Middle frontal gyrus (tissue), 1 donor: ENCODE data around the gene ADCY6.

Experiments used
- DNase-seq: peaks from one replicate; pipeline ENCODE4 v3.0.0-alpha.2; 2015; ENCODE audit warnings: low spot score; ENCODE audit errors: extremely low spot score

ADCY6 gene

DNA sequence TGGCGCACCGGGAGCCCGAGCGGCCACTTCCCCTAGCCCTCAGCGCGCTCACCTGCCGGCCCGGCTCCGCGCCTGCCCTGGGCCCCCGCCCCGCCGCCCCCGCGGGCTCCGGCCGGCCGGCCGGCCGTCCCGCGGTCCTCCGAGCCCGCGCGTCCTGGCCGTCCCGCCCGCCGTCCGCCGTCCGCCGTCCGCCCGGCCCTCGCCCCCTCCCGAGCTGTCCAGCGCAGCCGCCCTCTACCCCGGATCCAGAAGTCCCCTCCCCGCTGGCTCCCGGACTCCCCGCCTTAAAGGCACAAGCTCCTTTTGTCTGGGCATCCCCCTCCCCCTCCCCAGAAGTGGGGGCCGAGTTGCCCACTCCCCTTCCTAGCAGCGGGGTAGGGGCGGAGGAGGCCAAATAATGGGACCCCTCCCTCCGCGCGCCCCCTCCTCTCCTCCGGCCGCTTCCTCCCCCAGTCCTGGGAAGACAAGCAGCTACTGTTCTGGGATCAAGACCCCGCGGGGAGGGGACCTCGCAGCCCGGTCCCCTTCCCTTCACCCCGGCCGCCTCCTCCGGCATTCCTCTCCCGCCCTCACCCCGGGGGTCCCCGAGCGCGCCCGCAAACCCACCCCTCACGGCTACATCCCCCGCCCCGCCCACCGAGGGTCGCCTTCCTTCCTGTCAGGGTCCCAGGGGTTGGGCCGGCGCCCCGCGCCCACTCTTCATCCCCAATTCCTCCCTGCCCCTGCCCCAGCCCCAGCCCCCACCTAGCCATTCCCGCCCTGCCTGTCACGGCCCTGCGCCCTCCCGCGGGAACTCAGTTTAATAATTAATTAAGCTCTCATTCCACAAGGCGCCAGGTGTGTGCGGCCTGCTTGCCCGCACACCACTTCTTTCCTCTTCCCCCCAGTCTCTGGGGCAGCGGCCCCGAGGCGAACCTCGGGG lies at the start of gene ADCY6:
Gene ADCY6 (minus strand): TSS at position 236 of the 922 bp plus-strand sequence. CDS start 5,655 bp downstream, outside the sequence.
- DNase-seq, result peak; percentile 8

DNA sequence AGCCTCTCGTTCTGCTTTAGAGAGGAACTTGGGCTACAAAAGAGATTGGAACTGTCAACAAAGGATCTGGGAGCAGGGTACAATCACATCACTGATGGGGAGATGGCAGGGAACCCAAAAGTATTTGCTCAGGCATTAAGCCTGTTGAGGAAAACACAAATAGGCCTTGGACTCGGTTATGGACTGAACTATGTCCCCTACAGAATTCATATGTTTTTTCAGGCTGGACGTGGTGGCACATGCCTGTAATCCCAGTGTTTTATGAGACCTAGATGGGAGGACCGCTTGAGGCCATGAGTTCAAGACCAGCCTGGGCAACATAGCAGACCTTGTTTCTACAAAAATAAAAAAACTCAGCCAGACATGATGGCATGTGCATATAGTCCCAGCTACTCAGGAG lies 49.2 kb upstream of the ADCY6 start:
- no peak for DNase-seq

DNA sequence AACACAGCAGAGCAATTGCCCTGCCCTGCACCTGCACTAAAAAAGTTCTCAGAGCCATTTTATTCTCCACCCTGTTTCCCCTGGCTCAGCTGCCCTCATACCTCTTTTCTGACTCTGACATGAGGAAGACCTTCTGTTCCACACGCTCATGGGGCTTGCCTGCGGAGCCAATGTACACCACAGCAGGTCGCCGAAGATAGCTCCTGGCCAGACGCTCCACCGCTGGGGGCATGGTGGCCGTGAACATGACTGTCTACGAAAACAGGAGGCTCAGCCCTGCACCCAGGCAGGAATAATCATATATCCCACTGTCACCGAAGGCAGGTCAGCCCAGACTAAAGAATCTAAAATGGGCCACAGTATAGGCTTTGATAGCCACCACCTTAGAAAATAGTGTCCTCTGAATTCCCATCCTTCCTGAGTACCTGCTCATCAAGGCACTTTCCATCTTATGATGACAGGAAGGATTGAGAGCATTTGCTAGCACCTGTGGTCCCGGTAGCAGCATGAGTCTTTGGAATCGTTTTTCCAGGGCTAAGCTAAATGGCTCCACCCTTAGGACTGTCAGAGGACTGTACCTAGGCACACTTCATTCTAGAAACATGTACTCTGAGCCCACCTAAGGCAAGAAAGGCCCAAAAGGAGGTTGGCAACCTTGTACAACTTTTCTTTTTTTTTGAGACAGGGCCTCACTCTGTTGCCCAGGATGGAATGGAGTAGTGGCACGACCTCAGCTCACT lies 43.6 kb upstream of the ADCY6 start:
- DNase-seq, result no peak

DNA sequence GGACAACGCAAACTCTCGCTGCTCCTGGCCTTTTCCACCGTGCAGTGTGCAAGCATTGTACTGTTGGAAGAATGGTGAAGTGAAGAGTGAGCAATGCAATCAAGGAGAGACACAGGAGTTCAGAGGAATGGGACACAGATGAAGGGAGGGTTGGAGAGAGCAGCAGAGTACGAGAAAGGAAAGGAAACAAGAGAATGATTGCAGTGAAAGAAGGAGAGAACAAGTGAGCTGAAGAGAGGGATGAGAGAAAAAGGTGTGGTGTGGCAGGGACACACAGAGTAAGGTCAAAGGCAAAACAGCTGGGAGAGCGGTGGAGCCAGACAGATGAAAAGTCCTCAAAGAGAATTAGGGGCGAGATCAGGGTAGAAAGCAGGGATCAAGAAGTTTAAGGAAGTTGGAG lies 42.4 kb upstream of the ADCY6 start:
- no peak for DNase-seq

DNA sequence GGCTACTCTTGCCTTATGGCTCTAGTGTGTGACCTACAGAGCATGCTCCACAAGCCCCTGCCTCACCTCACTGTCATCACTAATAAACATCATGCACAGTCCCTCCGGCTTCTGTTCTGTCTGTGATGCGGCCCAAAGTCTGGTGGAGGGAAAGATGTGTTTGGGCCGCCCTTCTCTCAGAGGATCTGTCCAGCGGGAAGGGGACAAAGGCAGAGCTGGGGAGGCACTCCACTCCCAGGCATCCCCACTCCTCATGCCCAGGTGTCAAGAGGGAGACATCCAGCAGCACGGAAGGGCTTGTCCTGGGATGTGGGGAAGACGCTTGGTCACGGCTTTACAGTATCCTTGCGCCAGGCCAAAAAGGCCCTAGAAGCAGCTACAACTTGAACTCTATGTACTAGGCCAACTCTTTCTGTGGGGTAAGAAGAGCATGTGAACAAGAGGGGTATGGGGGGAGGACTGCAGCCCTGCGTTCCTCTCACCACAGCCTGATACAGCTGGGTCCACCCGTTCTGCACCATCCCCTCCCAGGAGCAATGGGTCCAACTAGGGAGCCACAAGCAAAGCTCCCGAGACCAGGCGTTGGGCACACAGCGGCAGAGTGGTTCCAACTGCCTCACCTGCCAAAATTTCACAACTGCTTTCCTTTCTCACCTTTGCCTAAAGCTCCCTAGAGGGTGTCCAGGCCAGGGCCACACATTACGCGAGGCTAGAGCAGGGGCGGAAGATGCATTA lies 40.1 kb upstream of the ADCY6 start:
- no peak for DNase-seq

DNA sequence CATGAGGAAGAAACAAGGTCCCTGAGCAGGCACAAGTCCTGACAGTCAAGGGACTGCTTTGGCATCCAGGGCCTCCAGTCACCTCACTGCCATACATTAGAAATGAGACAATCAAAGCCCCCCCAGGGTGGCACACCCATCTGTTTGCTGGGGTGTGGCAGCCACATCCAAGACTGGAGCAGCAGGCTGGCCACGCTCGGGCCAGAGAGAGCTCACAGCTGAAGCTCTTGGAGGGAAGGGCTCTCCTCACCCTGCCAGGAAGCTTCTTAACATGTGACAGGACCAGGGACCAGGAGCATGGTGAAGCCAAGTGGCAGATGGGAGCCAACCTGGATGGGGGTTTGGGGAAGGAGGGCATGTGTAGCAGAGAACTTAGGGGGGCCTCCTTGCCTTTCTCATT lies 39.4 kb upstream of the ADCY6 start:
- DNase-seq, result no peak

DNA sequence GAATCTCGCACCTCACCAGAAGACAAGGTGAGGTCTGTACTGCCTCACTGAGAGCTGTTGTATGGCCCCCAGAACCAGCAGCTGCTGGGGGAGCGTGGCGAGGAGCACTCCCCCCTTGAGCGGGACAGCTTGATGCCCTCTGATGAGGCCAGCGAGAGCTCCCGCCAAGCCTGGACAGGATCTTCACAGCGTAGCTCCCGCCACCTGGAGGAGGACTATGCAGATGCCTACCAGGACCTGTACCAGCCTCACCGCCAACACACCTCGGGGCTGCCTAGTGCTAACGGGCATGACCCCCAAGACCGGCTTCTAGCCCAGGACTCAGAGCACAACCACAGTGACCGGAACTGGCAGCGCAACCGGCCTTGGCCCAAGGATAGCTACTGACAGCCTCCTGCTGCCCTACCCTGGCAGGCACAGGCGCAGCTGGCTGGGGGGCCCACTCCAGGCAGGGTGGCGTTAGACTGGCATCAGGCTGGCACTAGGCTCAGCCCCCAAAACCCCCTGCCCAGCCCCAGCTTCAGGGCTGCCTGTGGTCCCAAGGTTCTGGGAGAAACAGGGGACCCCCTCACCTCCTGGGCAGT lies 38.7 kb upstream of the ADCY6 start:
- DNase-seq, result no peak

DNA sequence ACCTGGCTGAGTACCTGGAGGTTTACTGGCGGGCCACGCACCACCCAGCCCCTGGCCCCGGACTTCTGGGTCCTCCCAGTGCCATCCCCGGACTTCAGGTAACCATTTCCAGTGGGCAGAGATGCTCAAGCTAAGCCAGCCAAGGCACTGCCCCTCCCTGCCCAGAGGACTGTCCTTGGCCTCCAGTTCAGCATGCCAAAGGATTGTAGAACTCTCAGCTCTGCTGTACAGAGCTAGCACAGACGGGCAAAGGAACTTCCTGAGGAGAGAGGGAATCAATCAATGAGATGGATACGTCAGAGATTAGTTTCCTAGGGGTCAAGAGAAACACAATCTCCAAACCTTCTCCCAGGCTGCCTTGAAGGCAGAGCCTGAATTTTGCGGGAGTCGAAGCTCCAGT lies 38.1 kb upstream of the ADCY6 start:
- DNase-seq, result no peak

DNA sequence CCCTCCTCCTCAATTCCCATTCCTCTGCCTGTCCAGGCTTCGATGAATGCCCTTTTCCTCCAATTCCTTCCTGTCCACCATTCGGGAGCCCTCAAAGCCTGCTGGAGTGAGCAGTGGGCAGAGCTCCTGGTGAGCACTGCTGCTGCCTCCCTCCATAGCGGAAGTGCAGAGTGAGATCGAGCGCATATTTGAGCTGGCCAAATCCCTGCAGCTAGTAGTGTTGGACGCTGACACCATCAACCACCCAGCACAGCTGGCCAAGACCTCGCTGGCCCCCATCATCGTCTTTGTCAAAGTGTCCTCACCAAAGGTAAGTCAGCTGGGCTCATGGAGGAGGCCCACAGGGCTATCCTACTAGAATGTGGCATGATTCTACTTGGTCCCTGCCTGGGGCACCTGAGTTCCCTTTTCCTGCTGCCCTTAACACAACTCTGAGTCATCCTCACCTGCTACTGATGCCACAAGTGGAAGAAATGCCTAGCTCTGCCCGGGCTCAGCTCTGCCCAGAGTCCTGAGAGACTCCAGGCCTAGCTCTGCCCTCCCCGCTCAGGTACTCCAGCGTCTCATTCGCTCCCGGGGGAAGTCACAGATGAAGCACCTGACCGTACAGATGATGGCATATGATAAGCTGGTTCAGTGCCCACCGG lies 37.4 kb upstream of the ADCY6 start:
- no peak for DNase-seq

DNA sequence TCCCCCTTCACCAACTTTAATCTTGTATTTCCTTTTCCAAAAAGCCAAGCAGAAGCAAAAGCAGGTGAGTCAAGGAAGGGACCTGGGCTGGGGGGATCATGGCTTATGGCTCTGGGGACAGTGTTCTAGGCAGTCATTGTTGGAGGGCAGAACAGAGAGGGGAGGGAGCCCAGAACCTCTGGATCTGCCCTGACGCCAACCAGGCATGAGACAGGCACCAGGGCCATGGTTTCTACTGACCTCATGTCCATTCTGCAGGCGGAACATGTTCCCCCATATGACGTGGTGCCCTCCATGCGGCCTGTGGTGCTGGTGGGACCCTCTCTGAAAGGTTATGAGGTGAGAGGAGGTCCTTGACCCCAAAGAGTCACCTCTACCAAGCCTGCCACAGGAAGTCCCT lies 36.0 kb upstream of the ADCY6 start:
- no peak for DNase-seq

DNA sequence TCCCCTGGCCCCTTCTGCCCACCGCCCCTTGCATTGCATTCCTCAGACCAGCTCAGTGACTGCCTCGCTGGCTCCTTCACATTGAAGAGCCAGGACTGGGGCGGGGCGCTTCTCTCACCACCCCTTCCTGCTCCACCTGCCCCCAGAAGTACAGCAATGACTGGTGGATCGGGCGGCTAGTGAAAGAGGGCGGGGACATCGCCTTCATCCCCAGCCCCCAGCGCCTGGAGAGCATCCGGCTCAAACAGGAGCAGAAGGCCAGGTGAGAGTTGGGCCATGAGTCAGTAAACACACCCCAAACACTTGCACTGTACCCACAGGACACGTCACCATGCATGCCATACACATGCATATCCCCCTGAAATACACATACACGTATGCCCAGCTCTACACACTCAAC lies 35.2 kb upstream of the ADCY6 start:
- no peak for DNase-seq

DNA sequence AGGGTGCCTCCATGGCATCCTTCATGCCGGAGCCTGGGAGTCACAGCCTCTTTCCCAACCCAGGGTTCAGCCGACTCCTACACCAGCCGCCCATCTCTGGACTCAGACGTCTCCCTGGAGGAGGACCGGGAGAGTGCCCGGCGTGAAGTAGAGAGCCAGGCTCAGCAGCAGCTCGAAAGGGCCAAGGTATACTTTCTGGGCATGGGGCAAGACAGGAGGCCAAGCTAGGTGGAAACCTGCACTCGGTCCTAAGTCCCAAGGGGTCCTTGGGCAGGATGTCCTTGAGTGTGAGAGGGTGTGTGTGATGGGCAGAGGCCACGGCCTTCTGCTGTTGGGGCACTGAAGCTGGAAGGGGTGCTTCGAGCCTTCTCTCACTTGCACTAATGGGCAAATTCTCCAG lies 34.4 kb upstream of the ADCY6 start:
- DNase-seq, result no peak

DNA sequence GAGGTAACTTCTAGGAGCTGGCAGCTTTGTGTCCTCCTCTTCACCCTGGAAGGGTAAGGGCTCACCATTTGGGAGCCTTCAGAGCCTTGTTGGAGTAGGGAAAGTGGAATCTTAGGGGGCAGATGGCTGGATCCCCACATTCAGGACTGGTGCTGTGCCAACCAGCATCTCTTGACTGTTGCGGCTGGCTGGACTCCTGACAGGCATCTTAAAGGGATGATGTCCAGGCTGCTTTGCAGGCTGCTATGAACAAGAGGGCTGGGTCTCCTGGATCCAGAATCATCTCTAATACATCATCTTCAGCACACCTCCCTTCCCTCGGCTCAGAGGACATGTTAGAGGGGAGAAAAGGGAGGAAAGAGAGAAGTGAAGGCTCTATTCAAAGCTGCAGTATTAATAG lies 33.8 kb upstream of the ADCY6 start:
- no peak for DNase-seq

DNA sequence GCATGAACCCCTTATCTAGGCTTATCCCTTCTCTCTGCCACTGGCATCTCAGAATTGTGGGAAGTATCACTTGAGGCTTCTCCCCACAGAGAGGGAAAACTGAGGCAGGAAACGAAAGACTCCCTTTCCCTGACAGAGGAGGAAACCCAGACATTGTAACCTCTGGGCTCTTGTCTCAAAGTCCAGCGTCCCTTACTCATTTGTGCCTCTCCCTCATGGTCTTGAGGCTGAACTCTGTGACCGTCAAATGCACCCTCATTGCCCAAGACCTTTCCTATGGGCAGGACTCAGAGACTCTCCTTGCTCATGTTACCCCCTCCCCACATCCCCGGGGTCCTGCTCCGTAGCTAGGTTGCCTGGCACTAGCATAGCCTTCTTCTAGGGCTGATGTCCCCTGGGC lies 33.2 kb upstream of the ADCY6 start:
- no peak for DNase-seq

DNA sequence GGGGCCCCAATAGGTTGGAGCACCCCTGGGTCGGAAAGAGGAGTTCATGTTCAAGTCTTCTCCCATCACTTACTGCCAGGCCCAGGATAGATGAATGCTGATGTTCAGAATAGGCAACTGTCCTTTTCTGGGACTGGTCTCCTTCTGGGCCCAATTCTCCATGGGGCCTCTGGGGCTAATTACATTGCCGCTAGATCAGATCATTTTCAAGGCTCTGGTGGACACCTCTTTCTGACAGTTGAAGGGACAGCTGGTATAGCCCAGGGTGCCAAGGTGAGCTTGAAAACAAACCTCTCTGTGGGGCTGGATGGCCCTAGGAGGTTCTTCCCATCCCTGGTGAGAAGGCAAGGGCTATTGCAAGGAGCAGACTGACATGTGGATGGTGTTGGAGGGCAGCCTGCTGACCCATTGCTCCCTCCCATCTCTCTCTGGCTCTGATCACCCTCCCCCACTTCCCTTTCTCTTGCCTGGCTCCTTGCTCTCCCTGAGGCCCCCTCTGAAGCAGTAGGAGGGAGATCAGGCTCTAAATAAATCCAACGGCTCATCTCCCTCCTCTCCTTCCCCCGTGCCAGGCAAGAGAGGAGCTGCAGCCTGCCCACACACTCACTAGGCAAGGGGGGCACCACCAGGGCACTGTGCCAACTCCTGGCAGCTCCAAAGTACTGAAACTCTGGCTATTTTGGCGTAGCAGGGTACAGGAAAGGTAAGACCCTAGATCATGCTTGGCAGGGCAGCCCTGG lies 31.3 kb upstream of the ADCY6 start:
- no peak for DNase-seq

DNA sequence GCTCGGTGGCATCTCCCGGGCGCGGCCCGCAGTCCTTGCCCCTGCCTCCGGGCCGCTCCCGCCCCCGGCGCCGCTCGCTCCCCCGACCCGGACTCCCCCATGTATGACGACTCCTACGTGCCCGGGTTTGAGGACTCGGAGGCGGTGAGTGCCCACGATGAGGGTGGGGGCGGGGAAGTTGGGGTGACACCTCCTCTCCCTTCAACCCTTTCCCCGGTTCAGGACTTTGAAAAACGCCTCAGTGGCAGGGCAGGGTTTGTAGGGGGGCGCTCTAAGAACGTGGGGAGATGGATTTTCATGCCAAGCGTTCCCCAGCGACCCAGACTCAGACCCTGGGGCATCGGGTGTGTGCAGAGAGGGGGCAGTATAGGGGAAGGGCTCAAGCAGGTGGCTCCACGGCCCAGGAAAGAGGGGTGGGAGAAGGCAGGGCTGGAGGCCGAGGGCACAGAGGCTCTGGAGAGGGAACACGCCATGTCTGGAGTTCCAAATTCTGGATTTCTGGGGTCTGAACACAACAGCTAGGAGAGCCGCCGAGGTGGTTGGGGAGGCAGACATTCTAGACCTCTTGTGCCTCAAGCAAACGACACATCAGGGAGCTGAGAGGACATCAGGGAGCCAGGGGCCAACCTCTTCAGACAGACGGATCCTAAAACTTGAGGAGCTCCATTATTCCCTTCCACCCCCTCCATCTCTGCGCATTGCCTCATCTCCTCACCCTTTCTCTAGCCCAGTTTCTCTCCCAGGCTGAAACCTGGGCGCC lies 30.1 kb upstream of the ADCY6 start:
- no peak for DNase-seq

DNA sequence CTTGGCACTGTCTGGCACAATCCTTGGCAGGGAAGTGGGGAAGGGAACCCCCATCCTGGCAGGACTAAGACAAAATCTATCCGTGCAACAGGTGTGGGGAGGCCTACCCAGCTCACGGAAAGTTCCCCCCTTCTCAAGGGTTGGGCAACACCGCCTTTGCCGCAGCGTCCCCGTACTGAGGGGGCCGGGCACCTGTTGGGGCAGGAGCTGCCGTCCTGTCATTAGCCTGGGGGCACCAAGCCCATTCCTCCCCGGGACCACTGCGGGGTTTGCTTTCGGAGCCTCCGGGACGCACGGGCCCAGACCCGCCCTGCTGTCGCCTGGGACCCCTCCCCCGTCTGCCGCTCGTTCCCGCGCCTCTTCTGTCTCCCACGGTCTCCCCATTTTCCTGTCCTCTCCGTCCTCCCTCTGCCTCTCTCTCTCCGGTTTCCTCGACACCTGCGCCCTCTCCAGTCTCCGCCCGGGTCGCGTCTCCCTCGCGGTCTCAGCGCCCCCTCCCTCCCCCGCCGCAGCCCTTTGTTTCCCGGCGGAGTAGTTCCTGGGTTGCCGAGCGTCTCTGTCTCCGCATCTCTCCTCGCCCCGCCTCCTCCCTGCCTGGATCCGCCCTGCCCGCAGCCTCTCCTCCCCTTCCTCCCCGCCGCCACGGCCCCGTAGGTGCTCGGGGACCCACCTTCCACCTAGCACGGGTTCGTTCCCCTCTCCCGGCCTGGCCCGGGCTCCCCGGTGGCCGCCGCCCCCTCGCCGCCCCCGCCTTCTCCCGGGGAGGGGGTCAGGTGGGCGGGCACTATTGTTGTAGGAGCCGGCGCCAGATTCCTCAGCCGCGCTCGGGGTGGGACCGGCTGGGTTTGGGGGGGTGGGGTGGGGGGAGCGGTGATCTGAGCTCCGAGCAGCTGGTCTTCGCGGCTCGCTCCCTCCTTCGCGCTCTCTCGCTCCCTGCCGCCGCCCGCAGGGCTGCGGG lies 29.3 kb upstream of the ADCY6 start, which contains the start of gene CACNB3:
Gene CACNB3 (plus strand): TSS at position 624 of the 958 bp plus-strand sequence. CDS start 434 bp downstream, outside the sequence.
- DNase-seq, result no peak

DNA sequence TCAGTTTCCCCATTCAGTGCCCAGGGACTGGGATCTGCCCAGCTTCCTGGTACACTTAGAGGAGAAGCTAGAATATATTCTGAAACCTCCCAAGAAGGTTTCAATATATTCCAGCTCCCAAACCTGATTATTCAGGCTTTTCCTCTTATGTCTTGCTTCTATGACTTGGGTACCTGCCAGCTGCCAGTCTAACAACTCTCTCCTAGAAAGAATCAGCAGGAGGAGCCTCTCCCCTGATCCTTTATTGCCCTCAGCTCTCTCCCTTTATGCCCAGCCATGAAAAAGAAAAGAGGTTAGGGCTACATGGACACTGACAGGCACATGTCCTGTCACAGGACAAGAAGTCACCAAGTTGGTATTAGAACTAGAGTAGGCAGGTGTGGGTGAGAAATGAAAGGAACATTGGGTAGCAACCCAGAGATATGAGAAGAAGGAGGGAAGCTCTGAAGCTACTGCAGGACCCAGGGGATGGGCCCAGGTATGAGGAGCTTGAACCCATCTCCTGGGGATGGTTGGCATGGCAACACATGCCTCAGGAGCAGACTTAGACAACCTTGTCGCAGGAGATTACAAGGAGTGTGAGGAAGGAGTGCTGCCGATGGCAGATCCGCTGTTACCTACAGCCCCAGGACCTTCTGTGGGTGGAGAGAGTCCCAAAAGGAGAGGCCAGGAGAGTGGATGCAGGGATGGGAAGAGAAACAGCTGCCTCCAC lies 27.4 kb upstream of the ADCY6 start:
- DNase-seq, result no peak
